Lung (tissue), 12 donors: ENCODE results near the gene RGCC. TPM values are rescaled to one million over a fixed set of nuclear protein-coding genes. Genes with fewer than 3 reads are reported as not detected.
"Not testable (repeated sequence)": the region's sequence is repeated elsewhere in the genome, so short reads cannot be mapped to it uniquely, and the experiment has no call there.

Source experiments
- ATAC-seq: fragments of 200-7000 bp; cut with Tn5 transposase; one replicate; pipeline ENCODE4 v1.9.1; 2020; ENCODE audit warnings: moderate number of reproducible peaks; ENCODE audit not compliant: insufficient read depth, low FRiP score
- DNase-seq, 3 donors: peaks; one replicate each; pipeline ENCODE4 v3.0.0-alpha.2; 2013 to 2017
- H3K27ac ChIP-seq, 2 donors: one replicate each; pipeline ENCODE4 v1.5.1; 2013; ENCODE audit warnings: mild to moderate bottlenecking in 2 of 2, moderate library complexity in 2 of 2, control low read depth in 1 of 2, inconsistent platforms in 1 of 2, low read depth in 1 of 2, low read length in 1 of 2
- H3K27me3 ChIP-seq, 3 donors: one replicate each; pipeline ENCODE4 v1.5.1; 2013; ENCODE audit warnings: low read length in 2 of 3; ENCODE audit not compliant: control insufficient read depth in 3 of 3, insufficient read depth in 3 of 3
- H3K36me3 ChIP-seq, 4 donors: one replicate each; pipeline ENCODE4 v1.5.1; 2013; ENCODE audit warnings: low read length in 4 of 4, mild to moderate bottlenecking in 1 of 4, moderate library complexity in 1 of 4; ENCODE audit not compliant: control insufficient read depth in 4 of 4, insufficient read depth in 4 of 4
- H3K4me1 ChIP-seq, 5 donors: one replicate each; pipeline ENCODE4 v1.5.1; 2013; ENCODE audit warnings: low read length in 5 of 5, mild to moderate bottlenecking in 2 of 5, moderate library complexity in 1 of 5; ENCODE audit not compliant: control insufficient read depth in 5 of 5, insufficient read depth in 5 of 5
- H3K4me3 ChIP-seq: one replicate; pipeline ENCODE4 v1.5.1; 2013; ENCODE audit warnings: mild to moderate bottlenecking, control low read depth, moderate library complexity
- H3K9ac ChIP-seq, 2 donors: one replicate each; pipeline ENCODE4 v1.5.1; 2013; ENCODE audit warnings: low read length in 2 of 2, control low read depth in 1 of 2; ENCODE audit not compliant: insufficient read depth in 1 of 2
- H3K9me3 ChIP-seq, 4 donors: one replicate each; pipeline ENCODE4 v1.5.1; 2013; ENCODE audit warnings: low read length in 3 of 4, mild to moderate bottlenecking in 1 of 4, moderate library complexity in 1 of 4; ENCODE audit not compliant: control insufficient read depth in 4 of 4, insufficient read depth in 3 of 4
- CTCF ChIP-seq: IDR thresholded peaks from 2 replicates; pipeline ENCODE4 v1.5.1; 2012; ENCODE audit warnings: mild to moderate bottlenecking; ENCODE audit errors: control extremely low read depth, extremely low read depth
- WGBS, 2 donors: extraction: QIAGEN DNeasy Blood & Tissue Kit; methylation state at CpG; one replicate each; pipeline ENCODE4 v1.1.7; 2013; 5-methylcytosine and 5-hydroxymethylcytosine counted together
- polyA plus RNA-seq, 2 donors: library from polyadenylated mRNA; stranded (reverse); fragments of 200-250 nt; gene quantifications; one replicate each; pipeline ENCODE4 v1.2.1, GENCODE V29; 2013
- total RNA-seq, 2 donors: library from RNA; depleted of rRNA in 1 of 2; stranded (reverse); fragments of >200 nt in 1 of 2; gene quantifications; one replicate each; pipeline ENCODE4 v1.2.1, GENCODE V29; 2014 to 2021
- donor health status: control.
- donor health status: control.
- donor health status: Bipolar disorder and iron deficiency.
- donor health status: healthy.
- donor health status: DM: yes; HTN: yes; CAD: no.

The RGCC gene
- total and polyA plus RNA-seq, 4 donors, result 167 to 359 (median 292) TPM

GRCh38 chr13:41426047-41426446, 31.3 kb upstream of the RGCC start:
- no peak overlapping the region for H3K9ac ChIP-seq
- H3K9me3 ChIP-seq, result no peaks in the 10 kb centered on the region
- no peak for DNase-seq
- H3K27ac ChIP-seq, result no peak overlapping the region
- no peak overlapping the region for H3K4me3 ChIP-seq
- no peak for TF ChIP-seq CTCF
- no peak for ATAC-seq
- no peaks in the 10 kb centered on the region for H3K4me1 ChIP-seq
- no peaks in the 10 kb centered on the region for H3K36me3 ChIP-seq
- no peaks in the 10 kb centered on the region for H3K27me3 ChIP-seq
- 77% methylated on average over 22 of the region's 22 CpGs for WGBS, 2 donors

GRCh38 chr13:41427666-41428065, 29.7 kb upstream of the RGCC start:
- no peaks in the 10 kb centered on the region for H3K36me3 ChIP-seq
- WGBS, 2 donors, result 33 to 38% methylated on average over 12 to 16 of the region's 17 CpGs
- no peak for DNase-seq
- no peak for ATAC-seq
- H3K4me3 ChIP-seq, result no peak overlapping the region
- H3K4me1 ChIP-seq, result no peaks in the 10 kb centered on the region
- no peak overlapping the region for H3K27ac ChIP-seq
- H3K9me3 ChIP-seq, result no peaks in the 10 kb centered on the region
- no peak overlapping the region for H3K9ac ChIP-seq
- no peaks in the 10 kb centered on the region for H3K27me3 ChIP-seq
- TF ChIP-seq CTCF, result no peak

GRCh38 chr13:41428155-41428554, 29.2 kb upstream of the RGCC start:
- DNase-seq, result no peak
- Histone ChIP-seq H3K9ac (no peak overlapping the region), H3K4me3 (no peak overlapping the region), H3K4me1 (no peaks in the 10 kb centered on the region), H3K9me3 (no peaks in the 10 kb centered on the region), H3K27me3 (no peaks in the 10 kb centered on the region), H3K36me3 (no peaks in the 10 kb centered on the region), H3K27ac (no peak overlapping the region)
- peak; percentile 1 for TF ChIP-seq CTCF
- 13 to 17% methylated on average over 32 of the region's 32 CpGs for WGBS, 2 donors
- no peak for ATAC-seq

- ATAC-seq, H3K9ac ChIP-seq: not testable (repeated sequence)
- 83 to 86% methylated on average over 6 of the region's 6 CpGs for WGBS, 2 donors
These were observed 23.3 kb upstream of the RGCC start for GRCh38 chr13:41434030-41434429.

More at GRCh38 chr13:41434030-41434429, 23.3 kb upstream of the RGCC start:
- not testable (repeated sequence) for DNase-seq, H3K36me3 ChIP-seq, H3K27ac ChIP-seq, H3K4me3 ChIP-seq, H3K9me3 ChIP-seq, H3K27me3 ChIP-seq, H3K4me1 ChIP-seq
